WERI-Rb-1 (cell line): Measurements from ENCODE around the gene FLCN.
"Not testable (repeated sequence)": the region's sequence is repeated elsewhere in the genome, so short reads cannot be mapped to it uniquely, and the experiment has no call there.

Source experiments
- DNase-seq: peaks from one replicate; pipeline ENCODE4 v3.0.0-alpha.2; 2020
- H3K27ac ChIP-seq: fragments of 250-450 bp; sonication (Bioruptor Pico); 2 replicates; pipeline ENCODE4 v1.5.1; 2020; ENCODE audit warnings: mild to moderate bottlenecking, moderate library complexity
- H3K27me3 ChIP-seq: fragments of 250-450 bp; sonication (Bioruptor Pico); 2 replicates; pipeline ENCODE4 v1.5.1; 2021; ENCODE audit warnings: mild to moderate bottlenecking, low read depth, moderate library complexity; ENCODE audit not compliant: insufficient read depth, severe bottlenecking
- H3K36me3 ChIP-seq: fragments of 250-450 bp; sonication (Bioruptor Pico); 2 replicates; pipeline ENCODE4 v1.5.1; 2020; ENCODE audit warnings: mild to moderate bottlenecking, moderate library complexity
- H3K4me3 ChIP-seq: 2 replicates; pipeline ENCODE4 v1.5.1; 2011; ENCODE audit warnings: low read depth, mild to moderate bottlenecking, control low read depth, low read length
- H3K9me3 ChIP-seq: fragments of 250-450 bp; sonication (Bioruptor Pico); 2 replicates; pipeline ENCODE4 v1.5.1; 2021; ENCODE audit warnings: mild to moderate bottlenecking, moderate library complexity; ENCODE audit not compliant: severe bottlenecking
- CTCF ChIP-seq: IDR thresholded peaks from 2 replicates; pipeline ENCODE4 v1.5.1; 2011; ENCODE audit warnings: low read depth, mild to moderate bottlenecking, control low read depth, inconsistent platforms, low read length

FLCN gene

GRCh38 chr17:17269926-17270773, 33.2 kb upstream of the FLCN start:
- peak; percentile 54 for TF ChIP-seq CTCF
- H3K27me3 ChIP-seq, result no peaks in the 10 kb centered on the region
- no peak overlapping the region for H3K27ac ChIP-seq
- DNase-seq, result peak; percentile 42
- H3K4me3 ChIP-seq, result no peak overlapping the region
- peaks cover 95% of the 10 kb centered on the region for H3K36me3 ChIP-seq
- H3K9me3 ChIP-seq, result no peaks in the 10 kb centered on the region

DNA sequence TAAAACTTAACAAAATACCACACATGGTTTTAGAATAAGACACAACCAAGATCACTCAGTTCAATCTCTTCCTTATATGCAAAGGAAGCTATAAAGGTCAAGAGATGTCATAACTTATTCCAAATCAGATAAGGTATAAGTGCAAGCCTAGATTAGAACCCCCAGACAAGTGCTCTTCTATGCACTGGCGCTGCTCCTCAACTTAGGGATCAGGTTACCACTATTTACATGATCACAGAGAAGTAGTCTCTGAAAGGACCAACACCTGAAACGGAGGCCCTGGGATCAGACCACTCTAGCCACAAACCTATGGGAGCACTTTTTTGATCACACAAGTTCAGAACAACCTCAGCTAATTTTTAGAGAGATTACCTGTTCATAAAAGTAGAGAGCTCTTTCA, 27.5 kb upstream of the FLCN start:
- Histone ChIP-seq H3K36me3 (peaks cover 94% of the 10 kb centered on the region), H3K9me3 (no peaks in the 10 kb centered on the region), H3K4me3 (no peak overlapping the region), H3K27me3 (no peaks in the 10 kb centered on the region), H3K27ac (no peak overlapping the region)
- TF ChIP-seq CTCF, result no peak
- DNase-seq, result no peak

DNA sequence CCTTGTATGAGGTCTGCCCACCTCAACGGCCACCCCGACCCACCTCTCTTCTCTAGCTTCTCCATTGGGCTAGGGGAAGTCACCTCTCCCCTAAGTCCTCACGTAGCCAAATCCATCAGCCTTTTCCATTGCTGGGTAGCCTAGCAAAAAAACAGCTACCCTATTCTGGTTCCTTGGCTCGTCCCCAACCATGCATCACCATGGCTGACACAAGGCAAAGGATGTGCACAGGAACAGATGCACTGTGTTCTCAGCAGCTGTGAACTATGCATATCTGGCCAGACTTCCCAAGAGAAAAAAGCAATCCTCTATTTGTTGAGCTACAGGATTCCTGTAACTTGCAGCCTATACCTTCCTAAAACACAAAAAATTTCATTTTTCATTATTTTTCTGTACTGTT, 22.0 kb upstream of the FLCN start:
- Histone ChIP-seq H3K9me3 (no peaks in the 10 kb centered on the region), H3K27ac (no peak overlapping the region), H3K4me3 (no peak overlapping the region), H3K27me3 (no peaks in the 10 kb centered on the region), H3K36me3 (peaks cover 91% of the 10 kb centered on the region)
- no peak for TF ChIP-seq CTCF
- DNase-seq, result no peak

DNA sequence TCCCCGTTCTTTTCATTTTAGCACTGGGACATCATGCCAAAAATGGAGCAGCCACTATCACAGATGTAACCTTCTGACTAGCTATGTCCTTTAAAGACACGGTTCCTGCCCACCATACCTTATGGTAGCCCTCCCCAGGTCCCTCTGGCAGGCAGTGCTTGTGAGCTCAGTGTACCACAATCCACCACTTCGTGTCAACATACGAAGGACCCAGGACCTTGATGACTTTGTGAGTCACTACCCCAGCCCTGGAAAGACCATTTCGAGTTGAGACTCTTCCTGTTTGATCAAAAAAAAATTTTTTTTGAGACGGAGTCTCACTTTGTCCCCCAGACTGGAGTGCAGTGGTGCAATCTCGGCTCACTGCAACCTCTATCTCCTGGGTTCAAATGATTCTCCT, 21.0 kb upstream of the FLCN start:
- H3K4me3 ChIP-seq, result no peak overlapping the region
- no peak for TF ChIP-seq CTCF
- H3K36me3 ChIP-seq, result peaks cover 95% of the 10 kb centered on the region
- no peaks in the 10 kb centered on the region for H3K27me3 ChIP-seq
- DNase-seq, result no peak
- H3K9me3 ChIP-seq, result no peaks in the 10 kb centered on the region
- H3K27ac ChIP-seq, result no peak overlapping the region

DNA sequence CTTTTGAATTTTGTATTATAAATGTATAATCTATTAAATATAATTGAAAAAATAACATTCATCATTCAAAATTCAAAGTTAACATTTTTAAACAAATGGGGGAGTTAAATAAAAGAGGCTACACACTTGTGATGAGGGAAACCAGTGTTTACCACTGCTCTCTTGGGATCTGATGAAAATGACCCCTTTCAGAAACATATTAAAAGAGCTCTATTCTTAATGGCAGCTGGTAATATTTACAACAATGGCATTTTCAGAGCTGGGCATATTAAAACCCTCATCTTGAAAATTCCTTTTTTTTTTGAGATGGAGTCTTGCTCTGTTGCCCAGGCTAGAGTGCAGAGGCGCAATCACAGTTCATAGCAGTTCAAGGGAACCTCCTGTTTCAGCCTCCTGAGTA, 19.3 kb upstream of the FLCN start:
- Histone ChIP-seq H3K36me3 (peaks cover 95% of the 10 kb centered on the region), H3K9me3 (no peaks in the 10 kb centered on the region), H3K4me3 (no peak overlapping the region), H3K27me3 (no peaks in the 10 kb centered on the region), H3K27ac (no peak overlapping the region)
- no peak for DNase-seq
- TF ChIP-seq CTCF, result no peak

DNA sequence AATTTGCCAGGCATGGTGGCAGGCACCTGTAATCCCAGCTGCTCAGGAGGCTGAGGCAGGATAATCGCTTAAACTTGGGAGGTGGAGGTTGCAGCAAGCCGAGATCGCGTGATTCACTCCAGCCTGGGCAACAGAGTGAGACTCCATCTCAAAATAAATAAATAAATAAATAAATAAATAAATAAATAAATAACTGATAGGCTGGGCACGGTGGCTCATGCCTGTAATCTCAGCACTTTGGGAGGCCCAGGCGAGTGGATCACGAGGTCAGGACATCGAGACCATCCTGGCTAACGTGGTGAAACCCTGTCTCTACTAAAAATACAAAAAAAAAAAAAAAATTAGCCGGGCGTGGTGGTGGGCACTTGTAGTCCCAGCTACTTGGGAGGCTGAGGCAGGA, 18.7 kb upstream of the FLCN start:
- peaks cover 95% of the 10 kb centered on the region for H3K36me3 ChIP-seq
- H3K27me3 ChIP-seq, result not testable (repeated sequence)

More for the DNA sequence above, 18.7 kb upstream of the FLCN start:
- DNase-seq, H3K4me3 ChIP-seq, H3K9me3 ChIP-seq, H3K27ac ChIP-seq: not testable (repeated sequence)
